ENCODE data around the gene GPR83. TPM values are rescaled to one million over a fixed set of nuclear protein-coding genes. Genes with fewer than 3 reads are reported as not detected.

The GPR83 gene
- not detected in 2 replicates for total RNA-seq

GRCh38 chr11:94400839-94401772 lies at the start of gene GPR83:
GPR83 (minus strand) TSS chr11:94401419; CDS start chr11:94401247, 172 bp downstream.

Other genes starting within 250 kb of the GPR83 start
- gene IZUMO1R, start 96.8 kb downstream of the GPR83 start, total RNA-seq: not detected in 2 replicates
- gene MRE11, start 92.4 kb upstream of the GPR83 start, total RNA-seq: 7.2 and 8.8 TPM in 2 replicates
- gene ANKRD49, start 92.6 kb upstream of the GPR83 start, total RNA-seq: 8.9 and 9.4 TPM in 2 replicates
- not detected in 2 replicates for gene C11orf97, start 111.0 kb upstream of the GPR83 start, total RNA-seq
- 5.3 and 6.5 TPM in 2 replicates for gene FUT4, start 142.5 kb upstream of the GPR83 start, total RNA-seq
- 3.0 and 4.6 TPM in 2 replicates for gene PIWIL4, start 165.9 kb upstream of the GPR83 start, total RNA-seq